Measurements from ENCODE around the gene BEGAIN.

The BEGAIN gene

DNA sequence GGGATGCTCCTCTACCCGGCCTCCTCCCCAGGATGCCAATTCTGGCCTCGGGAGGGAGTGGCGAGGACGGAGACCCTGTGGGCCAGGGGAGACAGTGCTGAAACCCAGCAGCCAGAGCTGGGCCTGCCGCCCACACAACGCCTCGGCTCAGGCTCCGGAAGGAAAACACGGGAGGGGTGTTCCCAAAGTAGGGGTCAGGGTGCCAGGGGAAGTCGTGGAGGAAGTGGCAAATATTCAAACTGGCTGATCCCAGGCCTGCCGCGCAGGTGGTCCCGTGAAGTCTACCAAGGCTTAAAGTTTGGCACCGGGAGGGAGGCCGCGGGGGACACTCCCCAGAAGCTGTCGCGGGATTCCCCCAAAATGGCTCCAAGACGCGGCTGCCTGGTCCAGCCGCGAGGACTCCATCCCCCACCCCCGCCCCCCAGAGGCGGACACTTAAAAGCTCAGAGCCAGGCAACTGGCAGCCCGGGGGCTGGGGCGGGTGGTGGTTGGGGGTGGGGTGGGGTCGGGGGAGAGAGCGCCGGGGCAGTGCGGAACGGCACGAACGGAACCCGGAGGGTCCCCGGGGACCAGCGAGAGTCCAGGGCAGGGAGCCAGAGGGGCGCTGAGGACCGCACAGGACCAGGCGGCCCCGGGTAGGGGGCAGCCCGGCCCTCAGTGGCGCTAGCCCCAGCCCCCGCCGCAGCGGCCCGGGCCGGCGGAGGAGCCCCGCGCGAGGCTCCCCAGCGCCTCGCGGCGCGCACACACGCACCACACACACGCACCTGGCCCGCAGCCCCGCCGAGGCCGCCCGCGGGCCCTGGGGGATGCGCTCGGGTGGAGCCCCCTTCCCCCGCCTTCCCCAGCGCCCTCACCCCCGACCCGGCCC is 20.0 kb downstream of the BEGAIN start:
- DNase-seq = no peak

DNA sequence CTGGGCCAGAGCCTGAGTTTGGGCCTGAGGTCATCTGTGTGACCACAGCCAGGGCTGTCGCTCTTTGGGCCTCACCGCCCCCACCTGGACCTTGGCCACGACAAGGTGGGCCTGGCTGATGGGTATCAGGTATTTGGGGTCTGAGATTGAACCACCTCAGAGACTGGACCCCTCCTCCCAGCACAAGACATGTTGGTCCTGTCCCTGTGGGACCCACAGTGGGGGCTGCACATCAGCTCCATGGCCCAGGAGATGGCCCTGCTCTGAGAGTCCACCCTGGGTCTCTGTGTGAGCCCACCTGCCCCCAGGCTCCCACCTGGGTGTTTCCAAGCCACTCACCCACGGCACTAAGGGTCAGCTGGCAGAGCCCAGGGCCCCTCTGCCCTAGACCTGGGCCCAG is 20.6 kb downstream of the BEGAIN start:
- no peak for DNase-seq

DNA sequence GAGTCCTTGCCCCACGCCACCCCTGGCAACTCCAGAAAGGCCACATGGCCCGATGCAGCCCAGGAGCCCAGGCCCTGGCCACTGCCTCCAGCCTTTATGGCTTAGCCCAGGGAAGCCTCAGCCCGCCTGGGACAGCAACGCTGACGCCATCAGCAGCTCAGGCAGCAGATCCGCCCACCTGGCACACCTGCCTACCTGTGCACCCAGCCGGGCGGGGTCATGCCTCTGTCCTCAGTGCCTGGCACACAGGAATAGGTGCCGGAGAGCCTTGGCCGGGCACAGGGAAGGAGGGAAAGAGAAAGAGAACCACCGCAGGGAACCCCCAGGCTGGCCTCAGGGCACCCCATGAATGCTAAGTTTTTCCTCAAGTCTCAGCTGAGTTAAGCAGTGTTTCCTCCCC is 21.1 kb downstream of the BEGAIN start:
- DNase-seq = no peak

DNA sequence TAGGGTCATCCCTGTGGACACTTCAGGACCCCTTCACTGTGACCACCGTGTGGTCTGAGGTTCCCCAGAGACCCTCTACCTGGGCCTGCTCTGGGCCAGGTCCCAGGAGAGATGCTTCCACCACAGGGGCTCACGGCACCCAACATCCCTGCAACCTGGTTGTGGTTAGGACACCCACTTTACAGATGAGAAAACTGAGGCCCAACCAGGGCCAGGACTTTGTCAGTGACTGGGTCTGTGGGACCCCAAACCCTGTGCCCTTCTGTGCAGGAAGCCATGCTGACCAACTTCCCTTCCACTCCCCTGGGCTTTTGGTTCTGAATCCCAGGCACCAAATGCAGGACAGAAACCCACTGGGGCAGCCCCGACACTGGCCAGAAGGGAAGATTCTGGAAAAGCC is 21.6 kb downstream of the BEGAIN start:
- no peak for DNase-seq

DNA sequence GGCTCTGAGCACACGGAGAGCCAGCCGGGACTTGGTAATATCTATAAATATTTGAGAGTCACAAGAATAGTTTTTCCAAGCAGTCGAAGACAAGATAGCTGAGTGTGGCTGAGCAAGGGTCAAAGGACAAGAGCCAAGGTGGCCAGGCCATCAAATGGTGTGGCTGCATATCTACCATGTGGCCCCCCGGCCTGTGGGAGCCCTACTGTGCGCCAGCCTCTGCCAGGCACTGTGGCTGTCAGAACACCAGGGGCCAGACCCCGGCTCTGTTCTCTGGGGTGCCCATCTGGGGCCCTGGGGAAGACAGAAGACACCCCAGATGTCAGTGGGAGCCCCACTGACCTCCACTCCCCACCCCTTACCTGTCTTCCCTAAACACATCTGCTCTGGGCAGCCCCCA is 22.7 kb downstream of the BEGAIN start:
- DNase-seq = no peak

DNA sequence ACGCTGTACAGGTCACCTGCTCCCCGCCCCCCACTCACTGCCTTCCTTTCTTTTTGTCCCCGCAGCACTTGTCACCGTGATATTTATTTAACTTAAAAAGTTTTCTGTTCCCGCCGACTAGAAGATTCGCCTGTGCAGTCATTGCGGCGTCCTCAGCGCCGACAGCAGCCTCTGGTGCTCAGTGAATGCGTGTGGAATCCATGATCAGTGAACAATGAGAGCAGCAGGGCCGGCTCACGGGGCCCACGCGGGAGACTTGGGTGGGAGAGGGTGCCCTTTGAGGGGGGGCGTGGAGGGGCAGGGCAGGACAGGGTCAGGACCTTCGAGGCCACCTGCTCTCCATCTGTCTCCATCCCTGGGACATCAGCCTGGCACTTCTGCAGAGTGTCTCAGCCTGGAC is 24.5 kb downstream of the BEGAIN start:
- DNase-seq = no peak

DNA sequence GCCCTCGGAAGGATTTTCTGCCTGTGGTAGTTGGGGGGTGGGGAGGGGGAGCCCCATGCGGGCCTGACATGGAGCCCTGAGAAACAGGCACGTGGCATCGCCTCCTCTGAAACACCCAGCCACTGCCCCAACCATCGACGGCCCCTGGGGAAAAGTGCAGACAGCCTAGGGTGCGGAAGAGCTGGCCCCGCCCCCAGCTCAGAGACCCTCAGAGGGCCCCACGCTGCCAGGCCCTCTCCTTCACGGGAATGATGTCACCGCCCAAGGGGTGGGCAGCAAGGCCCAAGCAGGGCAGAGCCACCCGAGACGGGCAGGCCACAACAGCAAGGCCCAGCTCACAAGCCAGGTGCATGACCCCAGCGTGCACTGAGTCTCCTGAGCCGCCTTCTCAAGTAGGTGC is 26.2 kb downstream of the BEGAIN start:
- DNase-seq = no peak

DNA sequence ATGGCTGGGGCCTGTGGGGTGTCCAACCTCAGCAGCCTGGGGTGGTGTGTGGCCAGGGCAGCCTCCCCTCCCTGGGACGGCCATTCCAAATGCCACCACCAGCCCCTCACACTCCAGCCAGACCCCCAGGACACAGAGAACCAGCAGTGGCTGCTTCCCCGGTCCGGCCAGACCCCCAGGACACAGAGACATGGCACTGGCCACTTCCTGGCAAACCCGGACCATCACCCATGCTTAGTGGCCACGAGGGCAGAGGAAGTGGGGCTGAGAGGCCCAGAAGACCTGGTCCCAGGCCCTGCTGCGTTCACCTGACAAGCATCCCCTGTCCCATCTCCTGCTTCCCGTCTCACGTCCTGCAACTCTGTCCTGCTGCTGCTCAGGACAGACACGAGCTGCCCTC is 26.7 kb downstream of the BEGAIN start:
- DNase-seq = no peak

DNA sequence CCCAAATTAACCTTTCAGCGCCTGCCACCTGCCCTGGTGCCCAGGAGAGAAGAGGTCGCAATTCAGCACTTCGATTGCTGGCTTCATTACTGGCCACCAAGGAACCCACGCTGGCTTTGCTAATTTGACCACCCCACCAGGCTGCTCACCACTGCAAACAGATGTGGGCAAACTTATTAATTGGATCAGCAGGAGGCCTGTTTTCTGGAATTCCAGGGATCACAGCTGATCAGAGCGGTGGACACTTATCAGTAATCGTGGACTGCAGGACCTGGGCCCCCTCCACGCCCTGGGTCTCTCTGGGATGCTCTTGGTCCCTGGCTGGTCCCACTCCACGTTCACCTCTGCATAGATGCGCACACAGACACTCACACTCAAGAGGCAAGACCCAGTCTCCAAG is 27.8 kb downstream of the BEGAIN start:
- DNase-seq = no peak

DNA sequence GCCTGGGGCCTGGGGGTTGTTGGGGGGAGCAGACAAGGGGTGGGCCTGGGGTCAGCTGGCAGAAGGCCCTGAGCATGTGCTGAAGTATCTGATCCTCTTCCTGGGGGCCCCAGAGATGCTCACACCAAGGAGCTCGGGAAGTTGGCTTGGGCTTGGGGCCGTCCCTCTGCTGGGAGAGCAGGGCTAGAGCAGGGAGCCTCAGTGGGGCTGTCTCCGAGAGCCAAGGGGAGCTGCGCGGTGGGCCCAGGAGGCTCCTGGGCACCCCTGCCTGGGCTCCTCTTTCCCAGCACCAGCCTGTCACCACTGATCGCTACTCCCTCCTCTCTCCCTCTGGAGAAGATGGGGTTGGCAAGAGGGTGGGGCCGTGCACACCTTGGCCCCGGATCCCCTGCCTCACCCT is 28.3 kb downstream of the BEGAIN start:
- no peak for DNase-seq

DNA sequence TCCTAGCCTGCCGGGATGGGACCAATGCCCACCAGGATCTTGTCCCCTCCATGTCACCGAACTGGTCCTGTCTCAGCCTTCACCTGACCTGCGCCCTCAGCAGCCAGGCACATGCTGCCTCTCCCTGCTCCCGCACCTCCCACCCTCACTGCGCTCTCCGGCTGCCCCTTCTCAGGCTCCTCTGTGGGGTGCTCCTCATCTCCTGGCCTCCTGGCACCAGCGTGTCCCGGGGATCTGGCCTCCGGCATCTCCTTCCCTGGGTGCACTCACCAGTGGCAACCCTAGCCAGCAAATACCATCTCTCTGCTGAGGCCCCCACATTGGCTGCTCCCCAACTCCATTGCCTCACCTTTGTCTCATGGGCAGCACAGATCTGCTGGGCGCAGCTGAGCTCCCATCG is 29.0 kb downstream of the BEGAIN start:
- DNase-seq = no peak

DNA sequence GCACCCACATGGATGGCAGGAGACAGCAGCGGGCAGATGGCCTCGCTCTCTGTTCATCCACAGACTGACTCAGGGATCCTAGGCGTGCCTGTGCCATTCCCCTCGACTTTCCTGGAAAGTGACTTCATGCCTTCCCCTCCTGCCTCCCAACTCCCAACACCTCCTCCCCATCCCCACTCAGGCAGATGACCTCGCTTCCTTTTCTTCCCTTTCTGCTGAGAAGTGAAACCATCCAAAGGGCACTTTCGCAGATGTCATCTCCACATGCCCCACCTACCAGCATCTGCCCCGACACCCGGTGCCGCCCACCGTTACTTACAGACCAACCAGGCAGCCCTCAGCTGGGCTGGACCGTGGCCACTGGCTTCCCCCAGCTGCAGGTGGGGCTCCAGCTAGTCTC is 29.6 kb downstream of the BEGAIN start:
- no peak for DNase-seq

DNA sequence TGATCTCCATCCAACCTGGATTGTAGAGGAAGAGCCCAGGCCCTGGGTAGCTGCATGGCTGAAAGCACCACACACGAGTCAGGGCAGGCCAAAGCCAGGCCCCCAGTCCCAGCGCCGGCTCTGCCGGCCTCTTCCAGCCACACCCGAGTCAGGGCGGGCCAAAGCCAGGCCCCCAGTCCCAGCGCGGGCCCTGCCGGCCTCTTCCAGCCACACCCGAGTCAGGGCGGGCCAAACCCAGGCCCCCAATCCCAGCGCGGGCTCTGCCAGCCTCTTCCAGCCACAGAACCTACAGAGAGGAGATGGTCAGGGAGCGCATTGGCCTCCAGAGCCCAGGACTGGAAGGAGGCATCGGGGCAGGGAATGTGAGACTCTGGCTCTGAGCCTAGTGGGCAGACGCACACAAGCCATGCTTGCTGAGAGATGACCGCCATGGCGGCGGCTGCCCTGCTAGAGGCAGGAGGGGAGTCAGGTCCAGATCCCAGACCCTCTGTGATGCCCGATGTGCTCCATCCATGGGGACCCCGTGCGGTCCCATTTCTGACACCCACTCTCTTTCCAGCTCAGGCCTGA is 30.2 kb downstream of the BEGAIN start:
- DNase-seq = no peak

DNA sequence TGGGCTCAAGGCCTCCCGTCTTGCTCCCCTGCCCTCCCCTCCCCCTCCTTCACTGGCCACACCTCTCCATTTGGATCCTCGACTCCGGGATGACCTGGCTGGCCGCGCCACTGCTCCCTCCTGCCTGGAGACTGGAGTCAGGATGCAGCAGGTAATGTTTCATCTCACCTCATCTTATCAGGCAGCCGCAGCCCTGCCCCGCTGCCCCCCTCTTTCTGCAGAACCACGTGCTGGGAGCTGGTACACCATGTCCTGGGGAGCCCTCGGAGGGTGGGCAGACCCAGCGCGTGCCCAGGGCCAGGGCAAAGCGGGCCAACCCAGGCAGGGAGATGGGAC is 31.1 kb downstream of the BEGAIN start:
- no peak for DNase-seq

DNA sequence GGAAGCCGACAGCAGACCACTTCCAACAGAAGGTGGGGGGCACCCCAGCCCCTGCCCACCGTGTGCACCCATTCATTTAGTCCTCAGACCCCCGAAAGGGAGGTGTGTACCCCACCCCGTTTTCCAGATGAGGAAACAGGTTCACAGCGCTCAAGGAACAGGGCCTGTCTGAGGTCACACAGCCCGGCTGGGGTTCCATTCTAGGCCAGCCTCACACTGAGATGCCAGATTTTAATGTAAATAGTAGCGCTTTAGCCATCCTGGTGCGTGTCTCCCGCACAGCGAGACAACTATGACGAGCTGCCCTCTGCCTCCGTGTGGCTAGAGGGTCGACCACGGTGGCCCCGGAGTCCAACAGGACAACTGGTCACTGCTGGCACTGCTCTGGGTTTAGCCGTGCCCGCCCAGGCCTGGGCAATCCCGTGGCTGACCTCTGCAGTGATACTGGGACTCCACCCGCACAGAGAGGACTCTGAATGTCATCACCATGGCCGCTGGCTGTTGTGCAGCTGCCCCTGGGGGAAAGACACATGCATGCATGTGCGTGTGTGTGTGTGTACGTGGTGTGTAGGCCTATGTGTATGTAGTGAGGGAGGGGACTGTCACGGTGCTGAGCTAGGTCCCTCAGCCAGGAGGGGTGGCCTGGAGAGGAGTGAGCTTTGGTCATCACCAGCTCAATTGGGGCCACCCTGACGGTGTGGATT is 31.6 kb downstream of the BEGAIN start:
- no peak for DNase-seq

DNA sequence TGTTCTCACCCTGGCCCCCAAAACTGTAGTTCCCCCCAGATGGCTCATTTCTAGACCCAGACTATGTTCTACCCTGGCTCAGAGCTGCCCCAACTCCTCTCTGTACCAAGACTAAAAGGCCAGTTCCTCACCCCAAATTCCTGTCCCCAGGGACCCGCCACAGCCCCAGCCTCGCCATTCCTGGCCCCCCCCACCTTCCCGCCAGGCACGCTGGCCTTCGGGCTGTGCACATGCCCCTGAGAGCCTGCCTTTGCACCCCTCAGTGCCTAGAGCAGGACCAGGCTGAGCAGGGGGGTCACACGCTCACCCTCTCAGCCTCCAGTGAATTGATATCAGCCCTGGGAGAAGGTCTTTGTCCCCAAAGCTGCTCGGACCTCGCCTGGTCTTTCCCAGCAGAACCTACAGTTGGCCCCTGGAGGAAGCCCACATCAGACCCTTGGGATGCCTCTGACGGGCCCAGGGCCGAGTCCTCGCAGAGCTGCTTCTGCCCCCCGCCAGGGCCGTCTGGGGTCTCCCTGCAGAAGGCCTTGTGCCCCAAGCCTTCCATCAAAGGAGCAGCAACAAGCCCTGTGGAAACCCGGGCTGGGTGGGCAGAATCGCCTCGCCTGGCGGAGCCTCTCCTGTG is 32.4 kb downstream of the BEGAIN start:
- DNase-seq = no peak

DNA sequence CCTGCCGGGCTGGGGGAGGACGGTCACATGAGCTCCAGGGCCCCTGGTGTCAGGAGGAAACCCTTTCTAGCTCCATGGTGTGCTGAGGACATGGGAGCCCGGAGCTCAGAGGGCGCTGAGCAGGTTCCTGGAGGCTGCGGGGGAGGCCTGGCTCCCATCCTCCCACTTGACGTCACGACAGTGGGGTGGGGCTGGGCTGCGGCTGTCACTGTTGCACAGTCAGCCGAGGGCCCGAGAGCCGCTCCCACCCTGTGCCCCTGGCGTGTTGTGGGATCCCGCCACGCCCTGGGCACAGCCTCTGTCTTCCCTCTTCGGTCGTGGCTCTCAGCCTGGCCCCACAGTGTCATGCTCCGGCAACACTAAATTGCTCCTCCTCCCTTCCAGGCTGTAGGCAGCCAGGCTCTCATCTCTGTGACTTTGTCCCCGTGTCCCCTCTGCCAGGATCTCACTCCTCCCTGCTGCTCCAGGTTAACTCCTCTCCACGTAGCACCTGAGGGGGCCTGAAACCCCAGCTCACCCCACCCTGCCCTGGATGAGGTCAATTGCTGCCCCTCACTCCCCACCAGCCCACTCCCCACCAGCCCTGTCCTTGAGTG is 33.0 kb downstream of the BEGAIN start:
- DNase-seq = no peak

DNA sequence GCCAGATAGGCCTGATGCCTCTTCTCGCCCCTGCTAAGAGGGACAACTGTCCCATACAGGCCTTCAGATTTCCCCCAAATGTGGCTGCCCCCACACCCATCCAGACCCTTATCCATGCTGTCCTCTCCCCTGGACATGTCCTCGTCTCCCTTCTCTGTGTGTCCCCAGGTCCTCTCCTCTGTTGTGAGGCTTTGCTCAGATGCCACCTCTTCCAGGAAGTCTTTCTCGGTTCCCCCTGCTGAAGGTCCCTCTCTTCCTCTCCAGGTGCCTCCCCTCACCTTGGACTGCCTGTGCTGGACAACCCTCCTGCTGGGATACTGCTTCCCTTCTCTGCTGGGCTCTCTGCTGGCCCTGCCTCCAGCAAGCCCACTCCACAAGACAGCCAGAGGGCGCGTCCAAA is 33.7 kb downstream of the BEGAIN start:
- no peak for DNase-seq

DNA sequence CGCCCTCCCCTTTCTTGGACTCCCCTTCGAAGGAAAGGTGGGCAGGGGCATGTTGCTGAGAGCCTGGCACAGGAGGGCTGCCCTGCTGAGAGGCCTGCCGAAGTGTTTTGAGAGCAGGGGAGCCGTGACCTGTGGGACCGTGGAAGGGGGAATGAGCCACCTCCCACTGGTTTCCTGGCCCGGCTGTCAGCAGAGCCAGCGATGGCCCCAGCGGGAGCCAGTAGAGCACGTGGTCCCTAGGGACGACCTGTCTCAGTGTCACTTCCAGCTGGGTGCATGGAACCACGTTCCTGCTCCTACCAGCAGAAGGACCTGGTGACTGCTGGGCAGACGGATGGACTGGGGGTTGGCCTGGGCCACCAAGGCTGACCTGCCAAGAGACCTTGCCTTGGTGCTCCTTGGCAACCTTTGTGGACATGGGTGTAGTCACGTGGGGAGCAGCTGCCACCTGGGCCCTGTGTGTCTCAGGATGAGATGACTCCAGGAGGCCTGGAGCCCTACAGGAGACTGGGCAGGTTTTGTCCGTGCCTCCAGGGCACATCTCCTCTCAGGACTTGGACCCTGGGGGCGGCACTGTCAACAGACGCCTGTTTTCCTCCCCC is 34.6 kb downstream of the BEGAIN start:
- no peak for DNase-seq

DNA sequence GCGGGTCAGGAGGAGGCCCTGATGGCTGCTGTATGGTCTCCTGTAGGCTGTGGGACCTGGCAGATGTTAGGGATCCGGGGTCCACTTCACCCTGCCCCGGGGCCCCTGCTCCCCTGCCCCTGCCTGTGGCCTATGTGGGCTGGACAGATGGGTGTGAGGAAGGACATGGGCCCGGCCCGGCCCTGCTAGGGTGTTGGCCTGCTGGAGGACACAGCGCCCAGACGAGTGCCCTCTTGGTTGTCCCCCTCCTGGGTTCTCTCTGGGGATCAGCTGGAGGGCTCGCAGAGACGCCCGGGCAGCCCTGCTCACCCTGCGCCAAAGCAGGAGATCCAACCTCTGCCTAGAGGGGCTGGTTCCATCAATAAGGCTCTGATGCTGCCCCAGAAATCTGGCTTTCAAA is 36.2 kb downstream of the BEGAIN start:
- DNase-seq = no peak

DNA sequence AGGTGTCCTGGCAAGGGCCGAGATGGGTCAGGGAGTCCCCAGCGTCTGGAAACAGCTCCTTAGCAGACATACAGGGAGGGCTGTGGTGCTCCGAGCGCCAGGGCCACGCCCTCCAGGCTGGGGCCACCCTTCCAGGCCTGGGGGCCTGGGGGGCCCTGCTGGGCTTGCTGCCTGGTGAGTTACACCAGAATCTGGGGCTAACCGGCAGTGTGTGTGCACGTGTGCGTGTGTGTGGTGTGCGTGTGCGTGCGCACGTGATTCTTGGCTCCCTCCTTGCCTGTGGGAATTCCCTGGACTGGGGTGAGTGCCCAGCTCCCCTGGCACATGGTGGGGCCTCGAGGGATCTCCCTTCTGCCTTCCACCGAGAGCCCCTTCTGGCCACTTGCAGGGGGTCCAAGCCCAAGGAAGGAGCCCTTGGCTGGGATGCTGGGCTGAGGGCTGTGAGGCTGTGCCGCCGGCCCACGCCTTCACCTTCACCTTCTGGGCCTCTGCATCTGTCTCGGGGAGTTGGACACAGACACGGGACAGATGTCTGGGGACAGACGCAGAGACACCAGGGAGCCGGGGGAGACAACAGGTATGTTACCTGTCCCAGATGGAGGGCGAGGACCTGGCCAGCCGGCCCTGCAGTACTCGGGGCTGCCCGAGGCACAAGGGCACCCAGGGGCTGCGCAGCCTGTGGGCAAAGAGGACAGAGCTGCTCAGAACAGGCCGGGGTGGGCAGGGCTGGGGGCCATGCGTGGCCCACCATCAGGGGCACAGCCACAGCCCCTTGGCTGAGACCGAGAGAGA is 37.2 kb downstream of the BEGAIN start:
- no peak for DNase-seq

DNA sequence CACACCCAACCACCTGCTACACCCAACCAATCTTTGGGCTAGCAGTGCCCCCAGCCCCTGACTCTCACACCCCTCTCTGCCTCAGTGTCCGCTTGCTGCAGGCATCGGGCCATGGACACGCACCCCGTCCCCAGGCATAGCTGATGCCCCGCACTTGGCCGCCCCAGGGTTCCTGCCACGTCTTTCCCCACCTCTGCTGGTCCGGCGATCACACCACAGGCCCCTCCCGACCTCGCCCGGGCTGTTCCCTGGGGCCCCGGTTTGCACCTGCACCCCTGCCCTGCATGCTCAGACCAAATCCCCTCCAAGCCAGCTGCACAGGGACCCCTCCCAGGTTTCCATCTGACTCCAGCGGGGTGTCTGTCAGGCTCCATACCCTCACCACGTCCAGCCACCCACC is 38.3 kb downstream of the BEGAIN start:
- DNase-seq = no peak
